Heart left ventricle (tissue), 13 donors: Measurements from ENCODE around the gene ELFN2.

Experiments used
- CTCF ChIP-seq, 12 donors: fragments of 200-600 bp; sonication (generic) in 4 of 12; IDR thresholded peaks; one replicate each; pipeline versions ENCODE4 v1.5.0 to v1.8.0; 2018 to 2022; ENCODE audit warnings: antibody characterized with exemption in 12 of 12, mild to moderate bottlenecking in 5 of 12
- POLR2A ChIP-seq, 2 donors: fragments of 450-650 bp; IDR thresholded peaks; one replicate each; pipeline ENCODE4 v1.6.1; 2017; ENCODE audit warnings: antibody characterized with exemption in 2 of 2, mild to moderate bottlenecking in 2 of 2, moderate library complexity in 2 of 2
- donor health status: ischemic (EF 13 %, LVEDD 7.1; RV severe dilation, severe dysfunction).
- donor health status: DM: no; HTN: yes; CAD: no.
- donor health status: DM: no; HTN: no; CAD: no.
- donor health status: ischemic (EF 25% LVEDD 6.9; RV normal size, moderate dysfunction).
- donor health status: ischemic (EF 25% LVEDD 5.7; RV mildly dilated, moderate dysfunction).
- donor health status: ischemic (EF 35%, LVEDD 5.7; RV mildly dilated, moderate dysfunction).
- donor health status: nonischemic (EF 11% LVEDD 7.7; RV severe dilation, severe dysfunction).
- donor health status: DM: yes; HTN: yes; CAD: no.
- donor health status: PGD.
- donor health status: ischemic (EF 29% LVEDD 5.4; RV normal size, mild dysfunction).
- donor health status: nonischemic (EF 23%, LVEDD 6.1; RV moderate dilation, normal function).

- TF ChIP-seq POLR2A (IDR thresholded peaks at IDR 0.05), result no peak
- no peak for TF ChIP-seq CTCF (IDR thresholded peaks at IDR 0.05)
Observed at GRCh38 chr22:37442537-37442936, 15.3 kb upstream of the ELFN2 start.
